VCaP (cell line): ENCODE data around the gene METTL6.

Experiments
- H3K27ac ChIP-seq: fragments of 450-650 bp; 2 replicates; pipeline ENCODE4 v1.5.1; 2017
- CTCF ChIP-seq: fragments of 450-650 bp; conservative IDR thresholded peaks from 2 replicates; pipeline ENCODE4 v1.5.1; 2017; ENCODE audit warnings: mild to moderate bottlenecking, moderate library complexity

The METTL6 gene

GRCh38 chr3:15453991-15454625 is 26.8 kb upstream of the METTL6 start:
- no peak overlapping the region for H3K27ac ChIP-seq
- TF ChIP-seq CTCF: no peak

GRCh38 chr3:15453501-15453900 is 26.2 kb upstream of the METTL6 start:
- no peak for TF ChIP-seq CTCF
- H3K27ac ChIP-seq: no peak overlapping the region

- H3K27ac ChIP-seq: no peak overlapping the region
Observed at GRCh38 chr3:15452961-15453360, 25.6 kb upstream of the METTL6 start.

GRCh38 chr3:15452156-15452555 is 24.8 kb upstream of the METTL6 start:
- TF ChIP-seq CTCF: no peak

More at GRCh38 chr3:15452961-15453360, 25.6 kb upstream of the METTL6 start:
- no peak for TF ChIP-seq CTCF

GRCh38 chr3:15451216-15452113 is 24.1 kb upstream of the METTL6 start:
- no peak for TF ChIP-seq CTCF
- no peak overlapping the region for H3K27ac ChIP-seq

More at GRCh38 chr3:15452156-15452555, 24.8 kb upstream of the METTL6 start:
- no peak overlapping the region for H3K27ac ChIP-seq

GRCh38 chr3:15450438-15451215 is 23.3 kb upstream of the METTL6 start:
- no peak overlapping the region for H3K27ac ChIP-seq
- TF ChIP-seq CTCF: no peak
